GM12873 (cell line): ENCODE measurements around the gene BLM.

ENCODE experiments used
- CTCF ChIP-seq: IDR thresholded peaks from 2 replicates; pipeline ENCODE4 v1.5.1; 2012; ENCODE audit warnings: low read depth, mild to moderate bottlenecking, moderate library complexity, low read length, control low read depth; ENCODE audit not compliant: insufficient read depth; ENCODE audit errors: missing control alignments

The BLM gene

GRCh38 chr15:90838544-90838943, 121.4 kb downstream of the BLM start:
- TF ChIP-seq CTCF: no peak

- TF ChIP-seq CTCF: no peak
Measured at GRCh38 chr15:90839187-90840071, 122.3 kb downstream of the BLM start.

- no peak for TF ChIP-seq CTCF
Measured at GRCh38 chr15:90840157-90840855, 123.2 kb downstream of the BLM start.

- TF ChIP-seq CTCF: no peak
Measured at GRCh38 chr15:90840954-90841353, 123.8 kb downstream of the BLM start.

- TF ChIP-seq CTCF: no peak
Measured at GRCh38 chr15:90844696-90845095, 127.5 kb downstream of the BLM start.

- no peak for TF ChIP-seq CTCF
Measured at GRCh38 chr15:90845201-90845949, 128.2 kb downstream of the BLM start.

GRCh38 chr15:90851114-90851513, 134.0 kb downstream of the BLM start:
- no peak for TF ChIP-seq CTCF
